GM21825 (cell line): Measurements from ENCODE around the gene AGK.
A peak's percentile ranks its signal among the peaks of the same experiment; 100 is the strongest.

Experiments used
- ATAC-seq: cut with Tn5 transposase; IDR thresholded peaks from one replicate; pipeline ENCODE4 v1.9.1; 2021; ENCODE audit warnings: mild to moderate bottlenecking, moderate library complexity; ENCODE audit not compliant: unreplicated experiment

AGK gene

GRCh38 chr7:141701489-141702046, 150.4 kb downstream of the AGK start:
- peak; percentile 85 for ATAC-seq

GRCh38 chr7:141702047-141702567, 150.9 kb downstream of the AGK start, which contains the start of gene DENND11:
Gene DENND11 (minus strand): TSS chr7:141702166. CDS start chr7:141702153, 13 bp downstream.
- ATAC-seq = peak; percentile 77

GRCh38 chr7:141702892-141703291, 151.7 kb downstream of the AGK start:
- ATAC-seq = no peak

GRCh38 chr7:141704112-141704511, 152.9 kb downstream of the AGK start:
- no peak for ATAC-seq

- ATAC-seq = no peak
These were observed 153.5 kb downstream of the AGK start for GRCh38 chr7:141704741-141705140.
